Measurements from ENCODE around the gene ZNF366.
"Not testable (repeated sequence)": the region's sequence is repeated elsewhere in the genome, so short reads cannot be mapped to it uniquely, and the experiment has no call there.

Gene ZNF366

DNA sequence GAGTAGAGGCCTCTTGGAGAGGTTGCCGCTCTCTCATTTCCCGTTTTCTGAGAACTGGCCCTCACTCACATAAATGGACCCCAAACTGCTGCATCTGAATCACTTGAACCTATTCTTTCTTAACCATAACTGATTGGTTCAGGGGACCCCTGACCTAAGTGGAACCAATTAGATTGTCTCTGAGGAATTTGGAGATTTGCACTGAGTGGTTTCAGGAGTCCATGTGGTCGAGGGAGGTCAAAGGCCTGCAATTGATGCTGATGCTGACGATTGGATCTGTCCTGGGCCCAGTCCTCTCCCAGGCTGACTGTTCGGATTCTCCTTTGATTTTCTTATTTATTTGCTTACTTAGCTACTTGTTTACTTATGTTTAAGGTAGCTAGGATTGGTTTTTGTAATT, 99.1 kb downstream of the ZNF366 start:
- Mint-ChIP-seq H3K27me3 (peaks cover 2% of the 10 kb centered on the region), H3K36me3 (no peaks in the 10 kb centered on the region), H3K4me3 (no peak overlapping the region), H3K27ac (no peak overlapping the region), H3K9me3 (ENCODE audit: low read depth) (peaks cover 5% of the 10 kb centered on the region), H3K4me1 (ENCODE audit: low read depth) (no peaks in the 10 kb centered on the region)

DNA sequence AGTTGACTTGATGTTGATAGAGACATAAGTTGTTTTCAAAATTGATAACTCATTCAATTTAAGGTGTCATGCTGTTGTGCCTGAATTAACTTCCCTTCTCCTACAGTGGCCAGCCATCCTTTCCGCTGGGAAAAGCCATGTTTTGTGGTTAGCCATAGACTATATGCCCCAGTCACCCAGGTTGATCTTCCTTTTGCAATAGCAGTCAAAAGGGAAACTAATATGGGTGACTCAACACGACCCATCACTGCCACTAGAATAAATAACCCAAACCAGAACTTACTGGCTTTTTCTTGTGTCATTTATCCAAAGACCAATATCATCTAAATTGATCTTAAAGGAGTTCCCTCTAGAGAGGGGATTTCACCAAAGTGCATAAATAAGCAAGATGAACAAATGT, 99.7 kb downstream of the ZNF366 start:
- no peaks in the 10 kb centered on the region for H3K36me3 Mint-ChIP-seq
- no peak overlapping the region for H3K27ac Mint-ChIP-seq
- H3K27me3 Mint-ChIP-seq: peaks cover 3% of the 10 kb centered on the region
- H3K4me3 Mint-ChIP-seq: no peak overlapping the region
- peaks cover 5% of the 10 kb centered on the region for H3K9me3 Mint-ChIP-seq (ENCODE audit: low read depth)
- no peaks in the 10 kb centered on the region for H3K4me1 Mint-ChIP-seq (ENCODE audit: low read depth)

DNA sequence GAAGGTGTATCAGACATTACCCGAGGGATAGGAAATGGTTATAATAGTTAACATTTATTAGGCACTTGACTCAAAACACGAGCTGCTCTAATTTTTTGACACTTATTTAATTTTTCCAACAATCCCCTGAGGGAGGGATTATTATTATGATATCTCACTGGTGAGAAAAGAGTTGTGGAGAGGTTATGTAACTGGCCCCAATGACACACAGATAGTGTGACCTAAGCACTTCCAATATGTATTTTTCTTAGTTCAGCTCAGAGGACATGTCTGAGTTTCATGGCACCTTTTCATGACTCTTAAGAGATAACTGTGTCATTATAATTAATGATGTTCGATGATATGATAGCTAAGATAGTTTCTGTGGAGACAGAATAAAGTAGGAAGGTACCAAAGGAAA, 100.1 kb downstream of the ZNF366 start:
- Mint-ChIP-seq H3K36me3 (peaks cover 2% of the 10 kb centered on the region), H3K27ac (no peak overlapping the region), H3K4me3 (no peak overlapping the region), H3K27me3 (peaks cover 3% of the 10 kb centered on the region), H3K4me1 (ENCODE audit: low read depth) (no peaks in the 10 kb centered on the region), H3K9me3 (ENCODE audit: low read depth) (peaks cover 5% of the 10 kb centered on the region)

DNA sequence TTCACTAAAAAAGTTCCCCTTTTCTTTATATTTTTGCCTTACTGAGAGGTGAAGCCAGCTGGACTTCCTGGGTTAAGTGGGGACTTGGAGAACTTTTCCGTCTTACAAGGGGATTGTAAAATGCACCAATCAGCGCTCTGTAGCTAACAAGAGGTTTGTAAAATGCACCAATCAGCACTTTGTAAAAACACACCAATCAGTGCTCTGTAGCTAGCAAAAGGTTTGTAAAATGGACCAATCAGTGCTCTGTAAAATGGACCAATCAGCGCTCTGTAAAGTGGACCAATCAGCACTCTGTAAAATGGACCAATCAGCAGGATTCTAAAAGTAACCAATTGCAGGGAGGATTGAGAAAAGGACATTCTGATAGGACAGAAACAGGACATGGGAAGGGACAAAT, 102.4 kb downstream of the ZNF366 start:
- H3K4me1 Mint-ChIP-seq (ENCODE audit: low read depth); H3K36me3 Mint-ChIP-seq; H3K4me3 Mint-ChIP-seq; H3K27ac Mint-ChIP-seq; H3K27me3 Mint-ChIP-seq: not testable (repeated sequence)
- peaks cover 21% of the 10 kb centered on the region for H3K9me3 Mint-ChIP-seq (ENCODE audit: low read depth)

DNA sequence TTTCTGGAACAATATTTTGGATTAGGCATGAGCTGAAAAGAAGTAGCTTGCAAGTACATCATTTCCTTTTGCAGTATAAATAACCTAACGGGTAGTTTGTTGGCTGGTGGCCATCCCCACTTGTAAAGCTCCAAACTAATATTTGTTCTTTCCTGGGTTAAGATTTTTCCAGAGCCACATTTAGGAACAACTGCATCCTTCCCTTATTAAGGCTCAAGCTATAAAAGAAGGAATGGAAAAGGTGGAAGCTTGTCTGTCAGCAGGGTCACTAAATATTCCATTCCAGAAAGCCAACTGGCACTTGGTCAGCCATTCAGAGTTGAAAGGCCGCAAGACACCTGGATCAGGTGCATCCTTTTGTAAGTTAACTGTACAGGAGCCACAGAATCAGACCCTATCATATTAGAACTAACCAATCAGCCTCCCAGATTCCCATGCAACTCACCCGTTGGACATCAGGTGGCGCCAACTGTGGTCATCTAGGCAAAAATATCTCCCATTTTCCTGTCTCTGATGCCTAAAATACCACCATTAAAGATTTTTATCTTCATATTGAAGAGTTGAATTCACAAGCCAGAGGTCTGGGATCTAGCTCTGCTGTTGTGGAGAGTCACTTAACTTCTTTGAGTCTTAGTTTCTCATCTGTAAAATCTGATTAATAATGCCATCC, 104.1 kb downstream of the ZNF366 start:
- Mint-ChIP-seq H3K36me3 (peaks cover 11% of the 10 kb centered on the region), H3K27ac (no peak overlapping the region), H3K4me3 (no peak overlapping the region), H3K4me1 (ENCODE audit: low read depth) (no peaks in the 10 kb centered on the region), H3K27me3 (peaks cover 3% of the 10 kb centered on the region), H3K9me3 (ENCODE audit: low read depth) (peaks cover 29% of the 10 kb centered on the region)

DNA sequence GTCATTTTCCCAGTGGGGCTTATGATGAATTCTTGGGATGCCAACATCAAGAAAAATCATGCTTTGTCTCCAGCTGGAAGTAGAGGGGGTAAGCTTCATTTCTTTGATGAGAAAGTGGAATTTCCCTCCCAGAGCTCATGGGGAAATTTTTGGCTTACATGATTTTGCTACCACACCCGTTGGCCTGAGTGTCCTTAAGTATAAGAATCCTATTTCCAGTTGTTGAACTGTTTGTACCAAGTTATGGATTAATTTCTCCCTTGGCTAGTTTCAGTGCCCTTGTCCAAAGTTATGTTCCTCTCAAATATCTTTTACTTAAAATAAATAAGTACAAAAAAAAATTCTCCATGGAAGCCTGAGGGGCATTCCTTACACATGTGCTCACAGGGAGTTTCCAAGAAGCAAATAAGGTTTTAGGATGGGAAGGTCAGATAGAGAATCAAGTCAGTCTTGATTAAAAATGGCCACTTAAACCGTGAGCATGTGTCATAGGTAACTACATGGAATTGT, 104.8 kb downstream of the ZNF366 start:
- Mint-ChIP-seq H3K27ac (no peak overlapping the region), H3K9me3 (ENCODE audit: low read depth) (peaks cover 29% of the 10 kb centered on the region), H3K4me3 (no peak overlapping the region), H3K36me3 (peaks cover 11% of the 10 kb centered on the region), H3K27me3 (peaks cover 3% of the 10 kb centered on the region), H3K4me1 (ENCODE audit: low read depth) (no peaks in the 10 kb centered on the region)

DNA sequence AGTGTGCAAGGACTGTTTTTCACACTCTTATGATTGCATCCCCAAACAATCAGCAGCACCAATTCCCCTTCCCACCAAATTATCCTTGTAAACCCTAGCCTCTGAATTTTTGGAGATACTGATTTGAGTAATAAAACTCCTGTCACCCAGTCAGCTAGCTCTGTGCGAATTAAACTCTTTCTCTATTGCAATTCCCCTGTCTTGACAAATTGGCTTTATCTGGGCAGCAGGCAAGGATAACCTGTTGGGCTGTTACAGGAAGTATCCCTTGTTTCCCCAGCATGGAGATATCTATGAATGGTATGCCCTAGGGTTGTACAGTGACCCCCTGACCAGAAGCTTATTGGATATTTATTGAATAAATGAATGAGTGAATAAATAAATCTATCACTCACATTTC, 106.3 kb downstream of the ZNF366 start:
- H3K27me3 Mint-ChIP-seq: peaks cover 3% of the 10 kb centered on the region
- peaks cover 29% of the 10 kb centered on the region for H3K9me3 Mint-ChIP-seq (ENCODE audit: low read depth)
- peaks cover 11% of the 10 kb centered on the region for H3K36me3 Mint-ChIP-seq
- no peaks in the 10 kb centered on the region for H3K4me1 Mint-ChIP-seq (ENCODE audit: low read depth)
- H3K27ac Mint-ChIP-seq: no peak overlapping the region
- H3K4me3 Mint-ChIP-seq: no peak overlapping the region

DNA sequence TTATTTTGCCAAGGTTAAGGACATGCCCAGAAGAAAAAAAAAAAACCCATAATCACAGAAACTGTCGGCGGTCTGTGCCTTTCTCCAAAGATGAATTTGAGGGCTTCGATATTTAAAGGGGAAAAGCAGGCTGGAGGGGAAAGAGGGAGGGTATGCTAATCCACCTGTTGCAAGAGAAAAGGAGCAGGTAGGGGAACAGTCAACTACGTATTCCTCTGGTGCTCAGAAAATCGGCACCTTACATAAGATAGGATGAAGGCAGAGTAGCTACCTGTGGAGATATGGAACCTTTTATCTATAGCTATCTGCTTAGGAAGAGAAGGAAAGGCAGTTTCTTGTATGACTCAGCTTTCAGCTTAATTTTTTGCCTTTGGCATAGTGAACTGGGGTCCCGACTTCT, 109.4 kb downstream of the ZNF366 start:
- Mint-ChIP-seq H3K9me3 (ENCODE audit: low read depth) (peaks cover 23% of the 10 kb centered on the region), H3K36me3 (peaks cover 11% of the 10 kb centered on the region), H3K27me3 (peaks cover 6% of the 10 kb centered on the region), H3K27ac (no peak overlapping the region), H3K4me1 (ENCODE audit: low read depth) (no peaks in the 10 kb centered on the region), H3K4me3 (no peak overlapping the region)

DNA sequence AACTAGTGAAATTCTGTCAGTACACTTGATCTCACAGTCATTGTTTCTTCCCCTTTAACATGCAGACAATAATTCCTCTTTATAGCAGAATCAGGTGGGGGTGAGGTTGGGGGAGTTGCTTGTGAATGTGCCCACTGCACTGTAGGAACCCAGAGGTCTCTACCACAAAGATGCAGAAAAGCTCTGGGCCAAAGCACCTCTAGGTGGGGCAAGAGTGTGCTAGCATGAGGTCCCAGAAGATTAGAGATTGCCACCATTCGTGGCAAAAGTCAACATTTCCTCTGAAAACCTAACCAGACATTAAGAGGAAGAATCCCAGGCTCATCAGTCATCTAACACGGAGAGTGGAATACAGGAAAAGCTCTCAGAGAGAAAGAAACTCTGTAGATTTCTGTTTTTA, 112.5 kb downstream of the ZNF366 start:
- Mint-ChIP-seq H3K4me1 (ENCODE audit: low read depth) (no peaks in the 10 kb centered on the region), H3K36me3 (peaks cover 3% of the 10 kb centered on the region), H3K4me3 (no peak overlapping the region), H3K27me3 (peaks cover 6% of the 10 kb centered on the region), H3K27ac (no peak overlapping the region), H3K9me3 (ENCODE audit: low read depth) (peaks cover 8% of the 10 kb centered on the region)

DNA sequence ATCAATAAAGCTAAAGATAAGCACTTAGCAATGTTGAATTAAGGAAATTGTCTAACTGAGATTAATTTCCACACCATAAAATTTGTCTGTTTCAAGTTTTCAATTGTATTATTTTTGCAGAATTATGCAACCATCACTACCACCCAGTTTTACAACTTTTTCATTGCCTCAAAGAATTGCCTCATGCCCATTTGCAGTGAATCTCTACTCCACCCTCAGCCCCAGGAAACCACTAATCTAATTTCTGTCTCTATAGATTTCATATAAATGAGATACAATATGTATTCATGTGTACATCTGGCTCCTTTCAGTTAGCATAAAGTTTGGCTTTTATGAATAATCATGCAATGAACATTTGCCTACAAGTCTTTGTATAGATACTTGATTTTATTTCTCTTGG, 114.2 kb downstream of the ZNF366 start:
- peaks cover 7% of the 10 kb centered on the region for H3K27me3 Mint-ChIP-seq
- no peaks in the 10 kb centered on the region for H3K9me3 Mint-ChIP-seq (ENCODE audit: low read depth)
- H3K27ac Mint-ChIP-seq: no peak overlapping the region
- no peak overlapping the region for H3K4me3 Mint-ChIP-seq
- no peaks in the 10 kb centered on the region for H3K4me1 Mint-ChIP-seq (ENCODE audit: low read depth)
- peaks cover 3% of the 10 kb centered on the region for H3K36me3 Mint-ChIP-seq

All from activated naive CD8-positive, alpha-beta T cell (primary cell).